GM19324 (cell line): ENCODE measurements around the gene MPHOSPH10.
"Not testable (repeated sequence)": the region's sequence is repeated elsewhere in the genome, so short reads cannot be mapped to it uniquely, and the experiment has no call there.

Experiments used
- ATAC-seq: cut with Tn5 transposase; IDR thresholded peaks from one replicate; pipeline ENCODE4 v1.9.1; 2021; ENCODE audit warnings: mild to moderate bottlenecking, moderate library complexity; ENCODE audit not compliant: unreplicated experiment, low FRiP score

MPHOSPH10 gene

DNA sequence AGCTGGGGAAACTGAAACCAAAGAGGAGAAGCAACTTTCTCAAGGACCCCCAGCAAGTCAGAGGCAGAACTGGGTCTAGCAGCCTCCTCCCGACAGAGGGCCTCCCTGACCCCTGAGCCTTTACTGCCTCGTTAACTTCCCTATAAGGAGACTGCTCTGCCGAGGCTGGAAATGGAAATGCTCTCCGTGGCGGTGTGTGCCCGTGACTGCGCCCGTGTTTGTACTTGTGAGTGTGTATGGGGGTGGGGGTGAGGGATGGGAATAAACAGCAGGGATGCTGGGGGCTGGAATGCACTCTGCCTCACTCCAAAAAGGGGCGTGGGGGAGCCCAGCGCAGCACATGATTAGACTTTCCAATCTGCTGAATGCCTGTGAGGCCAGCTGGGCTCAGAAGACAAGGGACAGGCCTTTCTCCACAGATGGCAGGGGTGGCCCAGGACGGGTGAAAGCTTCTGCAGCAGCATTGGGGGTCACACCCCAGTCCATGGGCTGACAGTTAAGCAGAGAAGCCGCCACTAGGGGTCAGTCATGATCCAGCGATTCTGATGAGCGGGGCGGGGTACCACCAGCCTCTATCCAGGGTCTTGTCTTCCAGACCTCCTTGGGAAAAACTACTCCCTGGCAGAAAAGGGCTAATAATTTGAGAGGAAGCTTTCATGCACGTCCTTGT, 26.8 kb downstream of the MPHOSPH10 start:
- ATAC-seq: no peak

DNA sequence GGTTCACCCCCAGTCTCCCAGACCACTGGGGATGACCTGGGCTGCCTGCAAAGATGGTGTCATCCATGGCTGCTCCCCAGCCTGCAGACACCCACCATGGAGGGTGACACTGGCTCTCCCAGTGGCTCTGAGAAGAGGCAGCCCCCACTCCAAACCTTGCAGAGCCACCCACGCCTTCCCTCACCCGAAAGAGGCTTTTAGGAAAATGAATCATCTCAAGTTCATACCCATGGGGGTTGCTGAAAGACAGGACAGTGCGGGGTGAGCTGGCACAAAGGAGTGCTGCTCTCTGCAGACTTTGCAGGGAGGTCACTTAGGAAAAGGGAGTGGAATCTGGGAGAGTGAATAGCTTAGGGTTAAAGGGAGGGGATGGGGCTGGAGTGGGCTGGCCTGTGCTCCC, 36.4 kb downstream of the MPHOSPH10 start:
- ATAC-seq: no peak

DNA sequence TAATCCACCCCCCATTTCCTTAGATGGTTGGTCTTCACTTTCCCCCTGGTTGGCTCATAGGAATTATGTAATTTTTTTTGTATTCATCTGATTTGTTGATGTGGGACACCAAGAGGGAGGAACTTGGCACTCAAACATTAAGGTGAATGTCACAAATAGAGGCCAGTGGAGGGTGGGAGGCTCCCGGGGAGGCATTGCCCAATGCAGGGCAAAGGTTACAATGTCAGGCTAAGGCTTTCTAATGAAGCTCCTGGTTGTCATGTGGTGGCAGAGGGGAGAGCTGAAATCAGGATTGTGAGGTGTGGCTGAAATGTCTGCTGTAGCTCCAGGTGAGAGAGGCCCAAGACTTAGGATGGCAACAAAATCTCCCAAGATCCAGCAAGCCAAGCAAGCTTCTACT, 42.7 kb downstream of the MPHOSPH10 start:
- ATAC-seq: no peak

DNA sequence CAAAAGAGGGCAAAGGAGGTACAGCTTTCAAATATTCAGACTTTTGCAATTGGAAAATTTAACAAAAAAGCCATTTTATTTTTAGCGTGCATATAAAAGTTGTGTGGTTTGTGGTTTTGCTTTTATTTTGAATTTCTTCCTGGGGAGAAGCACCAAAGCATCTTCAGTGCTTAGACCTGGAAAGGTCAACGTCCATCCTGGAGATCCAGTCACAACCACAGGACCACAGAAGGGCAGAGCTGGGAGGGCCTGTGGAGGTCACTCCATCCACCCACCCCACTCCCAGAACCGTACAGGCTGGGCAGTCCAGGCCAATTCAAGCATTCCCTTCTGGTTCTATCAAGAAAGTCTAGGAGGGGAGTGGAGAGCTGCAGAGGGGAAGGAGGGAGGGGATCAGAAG, 43.8 kb downstream of the MPHOSPH10 start:
- ATAC-seq: no peak

DNA sequence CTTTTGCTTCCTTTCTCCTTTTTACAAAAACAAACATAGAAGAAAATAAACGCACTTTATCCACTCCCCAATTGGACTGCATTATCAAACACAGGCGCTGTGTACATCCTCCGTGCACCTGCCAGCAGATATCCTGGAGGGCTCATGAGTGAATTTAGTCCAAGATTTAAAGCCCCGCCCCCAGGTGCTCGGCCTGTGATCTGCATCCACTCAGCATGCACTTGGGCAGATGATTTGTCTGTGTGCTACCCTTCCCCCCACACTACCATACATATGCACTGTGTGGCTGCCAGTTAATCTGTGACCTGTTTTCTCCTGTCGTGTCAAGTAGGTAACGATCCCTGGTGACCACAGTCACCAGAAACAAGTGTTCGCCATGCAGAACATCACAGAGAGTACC, 48.4 kb downstream of the MPHOSPH10 start:
- not testable (repeated sequence) for ATAC-seq

DNA sequence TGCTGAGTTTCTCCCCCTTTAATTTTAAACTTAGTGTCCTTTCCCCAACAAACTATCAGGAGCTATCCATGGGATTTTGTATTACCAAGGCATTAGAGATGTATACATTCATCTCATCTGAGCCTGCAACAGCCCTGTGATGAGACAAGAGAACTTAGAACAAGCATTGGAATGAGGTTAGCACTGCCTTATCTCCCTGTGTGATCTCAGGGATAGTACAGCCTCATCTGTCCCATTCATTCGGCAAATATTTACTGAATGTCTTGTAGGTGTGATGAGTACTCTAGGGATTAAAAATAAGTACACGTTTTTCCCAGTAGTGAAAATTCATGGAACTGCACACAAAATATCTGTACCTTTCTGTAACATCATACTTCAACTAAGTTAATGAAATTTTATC, 50.9 kb downstream of the MPHOSPH10 start:
- ATAC-seq: no peak

DNA sequence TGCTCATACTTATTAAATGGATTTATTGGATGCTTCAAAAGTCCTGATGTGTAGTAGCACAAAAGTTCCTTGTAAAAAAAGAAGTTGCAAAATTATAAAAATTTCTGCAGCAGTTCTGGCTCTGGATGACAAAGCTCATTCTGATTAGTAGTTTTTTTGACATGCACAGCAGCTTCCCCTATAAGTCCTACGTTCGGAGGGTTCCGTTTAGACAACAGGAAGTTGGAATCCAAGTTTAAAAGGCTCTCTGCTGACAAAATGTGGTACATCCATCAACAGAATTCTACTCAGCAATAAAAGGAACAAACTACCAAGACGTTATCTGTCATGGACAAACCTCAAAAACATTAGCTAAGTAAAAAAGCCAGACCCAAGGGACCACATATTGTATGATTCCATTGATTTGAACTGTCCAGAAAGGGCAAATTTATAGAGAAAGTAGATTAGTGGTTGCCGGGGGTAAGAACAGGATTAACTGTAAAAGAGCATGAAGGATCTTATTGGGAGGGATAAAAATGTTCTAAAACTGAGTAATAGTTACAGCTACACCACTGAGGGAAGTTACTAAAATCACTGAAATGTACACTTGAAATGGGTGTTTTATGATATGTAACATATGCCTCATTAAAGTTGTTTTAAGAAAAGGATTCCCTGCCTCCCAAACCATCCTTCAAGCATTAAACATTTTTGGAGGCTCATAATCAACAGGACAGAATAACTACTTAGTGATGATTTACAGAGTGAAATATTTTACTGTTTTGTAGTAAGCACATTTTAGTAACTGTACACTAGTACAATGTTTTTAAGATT, 53.1 kb downstream of the MPHOSPH10 start:
- not testable (repeated sequence) for ATAC-seq

DNA sequence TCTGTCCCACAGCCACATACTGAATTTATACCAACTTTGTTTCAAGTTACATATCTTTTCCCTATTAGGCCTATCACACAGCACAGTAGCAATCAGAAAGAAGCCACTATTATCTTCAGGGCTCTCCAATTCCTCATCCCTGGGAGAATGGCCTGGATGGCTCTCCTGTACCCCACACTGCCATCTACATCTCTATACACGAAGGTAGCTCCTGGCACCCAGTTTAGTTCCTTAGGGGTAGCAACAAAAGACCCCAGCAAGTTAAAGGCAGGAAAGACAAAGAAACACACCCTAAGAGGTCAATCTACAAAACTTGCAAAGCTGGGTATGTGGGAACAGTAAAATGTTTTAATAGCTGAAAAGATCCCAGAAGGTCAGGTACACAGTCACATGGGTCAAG, 56.5 kb downstream of the MPHOSPH10 start:
- ATAC-seq: no peak

DNA sequence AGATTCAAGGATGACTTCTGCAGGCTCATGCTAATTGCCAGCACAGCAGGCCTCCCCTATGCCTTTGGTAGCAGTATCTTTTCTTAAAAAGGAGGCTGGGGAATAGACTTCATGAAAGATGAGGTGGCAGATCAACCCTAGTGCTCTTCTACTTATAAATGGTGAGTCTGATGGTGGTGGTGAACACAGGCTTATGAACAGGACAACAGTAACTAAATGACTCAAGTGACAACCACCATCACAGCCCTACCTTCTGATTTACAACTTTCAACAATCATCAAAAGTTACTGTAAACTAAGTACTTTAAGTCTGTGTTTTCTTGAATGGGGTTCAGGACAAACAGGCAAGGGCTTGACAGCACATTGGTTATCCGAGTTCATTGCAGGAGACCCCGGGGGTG, 57.2 kb downstream of the MPHOSPH10 start:
- ATAC-seq: no peak

DNA sequence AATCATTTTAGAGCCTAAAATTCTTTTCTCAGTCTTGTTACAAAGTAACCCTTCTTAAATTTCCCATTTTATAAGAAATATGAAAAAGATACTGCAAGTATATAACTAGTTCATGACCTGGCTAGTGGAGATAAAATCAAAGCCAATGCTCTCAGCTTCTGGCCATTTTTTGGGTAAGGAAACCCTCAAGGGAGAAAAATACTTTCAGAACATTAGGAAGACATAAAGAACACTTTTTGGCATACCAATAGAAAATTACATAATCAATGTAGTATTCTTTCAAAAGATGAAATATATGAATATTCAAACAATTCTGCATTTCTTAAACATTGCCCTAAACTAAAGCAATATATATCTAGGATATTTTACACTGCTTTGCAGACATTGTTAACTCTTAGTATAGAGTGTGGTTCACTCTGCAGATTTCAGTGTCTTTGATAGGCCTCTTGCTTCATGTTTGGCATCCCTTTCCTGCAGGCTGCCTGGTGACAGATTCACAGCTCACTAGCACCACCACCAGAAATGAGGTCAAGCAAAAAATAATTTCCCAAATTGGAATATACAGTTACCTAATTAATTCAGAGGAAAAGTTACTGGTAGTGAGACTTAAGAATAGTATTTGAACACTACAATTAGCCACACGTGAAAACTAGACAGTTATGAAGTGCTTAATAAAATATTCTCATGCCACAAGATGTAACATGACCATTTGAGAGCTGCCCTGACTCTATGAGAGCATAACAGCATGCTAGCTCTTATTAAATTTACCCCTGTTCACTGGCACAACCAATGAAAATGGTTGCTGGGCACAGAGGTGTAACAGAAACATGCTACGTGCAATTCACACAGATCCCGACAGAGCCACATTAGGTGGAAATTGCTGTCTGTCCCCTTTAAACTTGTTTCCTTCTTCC, 60.5 kb downstream of the MPHOSPH10 start:
- no peak for ATAC-seq

DNA sequence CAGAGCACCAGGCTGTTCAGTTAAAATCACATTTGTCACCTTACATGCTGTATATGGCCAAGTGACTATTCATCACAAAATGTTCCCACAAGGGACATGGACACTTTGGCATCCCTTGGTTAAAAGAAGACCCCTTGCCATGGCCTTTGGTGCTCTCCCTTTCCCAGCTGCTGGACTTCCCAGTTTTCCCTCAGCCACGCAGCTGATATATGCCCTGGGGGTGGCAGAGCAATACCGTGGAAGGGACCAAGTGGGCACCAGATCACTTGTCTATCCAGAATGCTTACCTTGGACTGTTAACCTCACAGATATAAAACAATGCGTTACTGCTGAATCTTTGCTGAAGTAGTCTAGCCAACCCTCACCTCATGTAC, 61.1 kb downstream of the MPHOSPH10 start:
- ATAC-seq: no peak
